Suppressor macrophage treated with lipopolysaccharide for 4 hours (primary cell): ENCODE data around the gene ZNF3.

ENCODE experiments used
- DNase-seq: peaks from one replicate; pipeline ENCODE4 v3.0.0-alpha.2; 2020

The ZNF3 gene

DNA sequence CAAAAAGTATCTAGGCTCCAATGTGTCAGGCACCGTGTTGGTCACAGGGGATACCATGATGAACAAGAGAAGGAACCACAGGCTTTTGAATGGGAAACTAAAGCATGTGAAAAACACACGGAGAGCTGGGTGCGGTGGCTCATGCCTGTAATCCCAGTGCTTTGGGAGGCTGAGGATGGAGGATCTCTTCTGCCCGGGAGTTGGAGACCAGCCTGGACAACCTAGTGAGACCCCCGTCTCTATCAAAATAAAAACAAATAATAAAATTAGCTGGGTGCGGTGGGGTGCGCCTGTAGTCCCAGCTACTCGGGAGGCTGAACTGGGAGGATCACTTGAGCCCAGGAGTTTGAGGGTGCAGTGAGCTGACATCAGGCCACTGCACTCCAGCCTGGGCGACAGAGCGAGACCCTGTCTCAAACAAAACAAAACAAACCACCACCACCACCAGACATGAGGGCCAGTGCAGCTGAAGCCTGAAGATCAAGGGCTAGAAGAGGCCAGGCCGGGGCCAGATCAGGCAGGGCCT, 6.6 kb upstream of the ZNF3 start:
- no peak for DNase-seq

DNA sequence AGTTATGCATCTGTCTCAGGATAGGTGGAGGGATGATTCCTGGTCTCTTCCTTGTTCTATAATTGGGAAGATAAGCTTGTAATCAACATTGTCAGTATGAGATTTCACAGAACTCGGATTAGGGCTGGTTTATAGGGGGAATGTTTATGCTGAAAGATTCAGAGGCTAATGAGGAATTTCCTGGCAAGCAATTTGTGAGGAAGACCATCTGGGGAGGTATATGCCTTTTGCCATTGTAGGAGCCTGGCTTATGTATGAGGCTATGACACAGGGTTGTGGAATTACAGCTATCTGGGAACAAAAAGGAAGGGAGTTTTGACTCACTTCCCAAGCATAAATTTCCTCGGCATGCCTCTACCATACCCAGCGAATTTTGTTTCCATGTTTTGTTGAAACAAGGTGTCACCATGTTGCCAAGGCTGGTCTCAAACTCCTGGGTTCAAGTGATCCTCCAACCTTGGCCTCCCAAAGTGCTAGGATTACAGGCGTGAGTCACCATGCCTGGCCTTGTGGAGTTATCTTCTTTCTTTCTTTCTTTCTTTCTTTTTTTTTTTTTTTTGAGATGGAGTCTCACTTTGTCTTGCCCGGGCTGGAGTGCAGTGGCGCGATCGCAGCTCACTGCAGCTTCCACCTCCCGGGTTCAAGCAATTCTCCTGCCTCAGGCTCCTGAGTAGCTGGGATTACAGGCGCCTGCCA, 5.7 kb upstream of the ZNF3 start:
- DNase-seq: no peak

DNA sequence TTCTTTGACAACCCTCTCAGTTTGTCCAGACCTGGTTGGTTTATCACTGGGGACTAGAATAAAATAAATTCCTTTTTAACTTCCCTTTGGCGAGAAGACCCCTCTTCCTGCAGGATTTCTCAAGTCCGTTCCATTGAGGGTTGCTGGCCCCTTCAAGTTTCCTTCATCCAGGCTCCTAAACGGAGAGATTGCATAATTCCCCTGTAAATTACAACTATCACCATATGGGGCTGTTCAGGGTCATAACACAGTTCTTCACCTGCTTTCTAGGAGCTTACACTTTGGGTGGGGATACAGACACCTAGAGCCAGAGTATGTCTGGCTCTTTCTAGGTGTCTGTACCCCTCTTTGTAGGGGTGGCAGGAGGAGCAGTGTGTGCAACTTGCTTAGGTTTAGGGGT, 4.0 kb upstream of the ZNF3 start:
- no peak for DNase-seq

DNA sequence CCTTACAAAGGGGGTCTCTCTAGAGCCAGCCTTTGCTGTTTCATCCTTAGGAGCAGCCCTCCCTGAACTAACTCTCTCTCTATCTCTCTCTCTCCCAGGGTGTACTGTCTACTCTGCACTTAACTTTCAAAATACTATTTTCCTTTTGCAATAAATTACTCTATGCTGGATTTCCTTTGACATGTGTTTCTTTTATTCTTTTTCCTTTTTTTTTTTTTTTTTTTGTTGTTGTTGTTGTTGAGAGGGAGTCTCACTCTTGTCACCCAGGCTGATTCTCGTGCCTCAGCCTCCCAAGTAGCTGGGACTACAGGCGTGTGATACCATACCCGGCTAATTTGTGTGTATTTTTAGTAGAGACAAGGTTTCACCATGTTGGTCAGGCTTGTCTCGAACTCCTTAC, 1.5 kb upstream of the ZNF3 start:
- DNase-seq: no peak

DNA sequence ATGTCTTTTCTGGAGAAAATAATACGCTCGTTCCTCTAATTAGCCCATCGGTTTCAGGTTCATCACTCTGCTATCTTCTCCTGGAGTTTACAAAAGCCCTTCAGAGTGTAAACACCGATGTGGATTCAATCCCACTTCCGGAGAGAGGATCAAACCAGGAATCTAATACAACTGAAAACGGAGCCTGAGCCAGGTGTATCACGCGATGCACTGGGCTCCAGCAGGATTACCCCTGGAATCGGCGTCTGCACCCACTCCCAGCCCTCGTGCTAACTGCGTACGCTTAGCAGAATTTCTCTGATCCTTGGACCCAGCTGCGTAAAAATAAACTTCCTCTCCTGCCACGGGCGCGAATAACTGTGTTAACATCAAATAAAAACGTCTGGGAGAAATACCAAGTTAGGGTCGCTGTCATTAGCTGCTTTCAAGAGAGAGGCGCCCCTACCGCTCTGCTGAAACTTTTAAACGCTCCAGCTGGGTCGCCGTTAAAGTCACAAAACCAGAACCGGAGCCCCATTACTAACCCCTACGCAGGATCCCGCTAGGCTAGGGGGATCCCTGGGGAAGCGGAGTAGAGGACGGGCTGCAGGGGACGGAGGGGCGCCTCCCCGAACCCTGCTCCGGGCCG, 502 bp downstream of the ZNF3 start:
- peak; percentile 19 for DNase-seq

DNA sequence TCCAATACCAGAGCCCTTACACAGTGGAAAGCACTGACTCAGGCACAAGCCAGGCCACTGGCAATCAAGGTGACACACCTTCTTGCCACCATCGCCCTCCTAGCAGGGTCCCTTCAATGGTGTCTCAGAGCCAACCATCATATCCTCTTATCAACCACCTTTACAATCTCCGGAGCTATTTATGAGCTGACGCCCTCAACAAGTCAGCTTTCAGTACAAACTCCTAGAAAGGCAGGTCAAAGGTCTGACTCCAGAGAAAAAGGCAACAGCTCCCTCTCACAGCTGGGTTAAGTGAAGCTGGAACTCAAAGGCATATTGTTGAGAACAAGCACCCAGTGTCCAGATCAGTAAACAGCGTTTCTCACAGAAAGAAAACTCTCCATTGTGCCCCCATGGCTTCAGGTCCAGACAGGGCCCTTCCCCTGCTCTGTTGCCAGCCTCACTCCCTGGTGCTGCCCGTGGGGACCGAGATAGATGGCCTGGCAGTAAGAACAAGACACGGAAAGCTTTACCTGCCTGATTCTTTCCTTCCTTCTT, 2.4 kb downstream of the ZNF3 start:
- no peak for DNase-seq

DNA sequence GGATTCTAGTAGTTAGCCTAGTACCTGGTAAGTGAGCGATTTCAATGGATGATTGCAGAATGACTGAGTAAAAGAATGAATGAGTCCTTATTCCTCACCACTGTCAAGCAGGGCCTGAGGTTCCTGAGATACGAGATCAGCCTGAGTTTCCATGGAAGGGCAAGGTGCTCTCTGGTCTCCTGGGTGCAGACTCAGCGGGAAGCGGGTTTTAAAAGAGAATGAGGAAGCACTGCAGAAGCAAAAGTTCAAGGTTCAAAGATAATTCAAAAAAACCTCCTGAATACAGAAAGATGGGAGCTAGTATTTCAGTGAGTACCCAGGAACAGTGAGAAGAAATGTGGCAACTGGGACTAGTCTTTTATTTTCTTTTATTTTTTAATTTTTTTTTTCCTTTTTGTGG, 4.3 kb downstream of the ZNF3 start:
- no peak for DNase-seq

DNA sequence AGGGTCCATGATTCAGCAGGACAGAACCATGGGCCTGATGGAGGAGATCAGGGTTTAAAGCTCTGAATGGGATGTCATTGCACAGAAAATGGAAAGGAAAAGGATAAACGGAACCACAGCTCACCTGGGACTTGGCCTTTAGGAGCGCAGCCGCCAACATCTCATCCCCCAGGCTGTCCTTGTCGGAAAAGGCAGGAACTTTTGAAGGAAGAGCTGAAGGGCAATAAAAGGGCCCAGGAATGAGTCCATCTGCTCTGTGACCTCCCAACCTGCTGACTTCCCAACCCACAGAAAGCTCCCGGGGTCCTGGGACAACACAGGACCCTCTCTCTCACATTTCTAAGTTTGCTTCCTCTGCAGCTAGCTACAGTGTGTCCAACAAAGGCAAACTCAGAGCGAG, 6.1 kb downstream of the ZNF3 start:
- no peak for DNase-seq

DNA sequence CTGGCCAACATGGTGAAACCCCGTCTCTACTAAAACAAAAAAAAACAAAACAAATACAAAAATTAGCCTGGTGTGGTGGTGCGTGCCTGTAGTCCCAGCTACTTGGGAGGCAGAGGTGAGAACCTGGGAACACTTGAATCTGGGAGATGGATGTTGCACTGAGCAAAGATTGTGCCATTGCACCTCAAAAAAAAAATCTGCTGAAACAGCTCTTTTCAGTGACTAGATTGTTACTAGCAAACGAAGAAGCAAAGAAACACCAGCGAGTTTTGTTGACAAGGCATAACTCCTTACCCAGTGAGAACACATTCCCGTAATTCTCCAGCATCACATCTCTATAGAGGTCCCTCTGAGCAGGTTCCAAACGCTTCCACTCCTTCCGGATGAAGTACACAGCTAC, 6.7 kb downstream of the ZNF3 start:
- no peak for DNase-seq

DNA sequence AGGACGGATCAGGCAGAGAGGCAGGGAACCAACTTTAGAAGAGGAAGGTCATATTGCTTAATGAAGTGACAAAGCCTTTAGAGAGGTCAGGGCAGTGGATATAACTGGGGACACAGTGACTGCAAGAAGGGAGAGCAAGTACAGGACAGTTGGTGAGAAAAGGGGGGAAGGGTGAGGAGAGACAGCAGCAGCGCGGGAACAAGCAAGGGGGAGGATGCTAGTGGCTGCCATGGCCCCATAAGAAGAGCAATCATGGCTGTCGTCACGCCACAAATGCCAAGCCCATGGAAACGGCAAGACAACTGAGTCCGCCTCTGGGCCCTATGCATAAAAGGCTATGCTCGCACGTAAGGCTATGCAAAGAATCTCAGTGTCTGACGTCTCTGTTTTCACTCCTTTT, 9.1 kb downstream of the ZNF3 start:
- no peak for DNase-seq

DNA sequence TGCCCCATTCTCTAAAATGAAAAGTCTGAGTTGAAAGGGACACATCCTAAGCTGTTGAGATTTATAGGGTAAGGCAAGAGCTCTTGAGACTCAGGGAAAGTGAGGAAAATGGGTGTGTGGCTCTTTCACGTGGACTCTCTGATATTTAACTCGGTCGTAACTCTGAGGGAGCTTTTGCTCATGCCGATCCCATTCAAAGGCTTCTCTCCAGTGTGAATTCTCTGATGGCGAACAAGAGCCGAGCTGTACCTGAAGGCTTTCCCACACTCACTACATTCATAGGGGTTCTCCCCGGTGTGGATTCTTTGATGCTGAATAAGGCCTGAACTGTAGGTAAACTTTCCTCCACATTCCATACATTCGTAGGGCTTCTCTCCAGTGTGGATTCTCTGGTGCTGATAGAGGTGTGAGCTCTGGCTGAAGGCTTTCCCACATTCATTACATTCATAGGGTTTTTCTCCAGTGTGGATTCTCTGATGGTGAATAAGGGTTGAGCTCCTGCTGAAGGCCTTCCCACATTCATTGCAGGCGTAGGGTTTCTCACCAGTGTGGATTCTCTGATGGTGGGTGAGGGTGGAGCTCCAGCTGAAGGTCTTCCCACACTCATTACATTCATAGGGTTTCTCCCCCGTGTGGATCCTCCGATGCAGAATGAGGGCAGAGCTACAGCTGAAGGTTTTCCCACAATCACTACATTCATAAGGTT, 10.4 kb downstream of the ZNF3 start:
- no peak for DNase-seq

DNA sequence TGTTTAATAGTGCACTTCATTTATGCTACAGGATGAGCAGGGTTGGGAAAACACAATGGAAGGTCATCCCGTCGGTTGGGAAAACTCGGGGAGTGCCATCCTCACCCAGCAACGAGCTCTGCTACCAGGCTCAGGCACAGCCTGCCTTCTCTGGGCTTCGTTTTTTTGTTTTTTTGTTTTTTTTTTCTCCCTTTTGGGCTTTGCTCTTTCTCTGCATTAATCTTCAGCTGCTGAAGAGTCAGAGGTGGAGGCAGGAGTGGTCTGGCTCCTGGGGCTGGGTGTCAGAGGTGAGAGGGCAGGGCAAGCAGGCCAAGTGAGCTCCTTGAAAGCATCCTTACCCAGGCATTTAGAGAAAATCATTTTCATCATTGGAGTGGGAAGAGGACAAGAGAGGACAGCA, 11.5 kb downstream of the ZNF3 start:
- no peak for DNase-seq

DNA sequence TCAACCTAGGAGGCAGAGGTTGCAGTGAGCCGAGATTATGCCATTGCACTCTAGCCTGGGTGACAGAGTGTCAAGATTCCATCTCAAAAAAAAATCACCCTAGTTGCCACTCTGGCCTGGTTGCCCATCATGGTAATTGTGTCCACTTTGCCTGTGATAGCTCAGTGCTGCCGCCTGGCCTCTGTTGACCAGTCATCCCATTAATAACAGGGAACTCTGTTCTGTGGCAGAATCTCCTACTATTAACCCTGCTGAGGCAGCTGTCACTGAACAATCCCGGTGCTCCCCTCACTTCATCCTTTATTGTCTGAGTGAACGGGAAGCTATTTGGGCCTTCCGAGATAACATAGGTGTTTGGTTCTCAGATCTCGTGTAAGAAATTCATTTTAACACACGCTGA, 14.6 kb downstream of the ZNF3 start:
- no peak for DNase-seq

DNA sequence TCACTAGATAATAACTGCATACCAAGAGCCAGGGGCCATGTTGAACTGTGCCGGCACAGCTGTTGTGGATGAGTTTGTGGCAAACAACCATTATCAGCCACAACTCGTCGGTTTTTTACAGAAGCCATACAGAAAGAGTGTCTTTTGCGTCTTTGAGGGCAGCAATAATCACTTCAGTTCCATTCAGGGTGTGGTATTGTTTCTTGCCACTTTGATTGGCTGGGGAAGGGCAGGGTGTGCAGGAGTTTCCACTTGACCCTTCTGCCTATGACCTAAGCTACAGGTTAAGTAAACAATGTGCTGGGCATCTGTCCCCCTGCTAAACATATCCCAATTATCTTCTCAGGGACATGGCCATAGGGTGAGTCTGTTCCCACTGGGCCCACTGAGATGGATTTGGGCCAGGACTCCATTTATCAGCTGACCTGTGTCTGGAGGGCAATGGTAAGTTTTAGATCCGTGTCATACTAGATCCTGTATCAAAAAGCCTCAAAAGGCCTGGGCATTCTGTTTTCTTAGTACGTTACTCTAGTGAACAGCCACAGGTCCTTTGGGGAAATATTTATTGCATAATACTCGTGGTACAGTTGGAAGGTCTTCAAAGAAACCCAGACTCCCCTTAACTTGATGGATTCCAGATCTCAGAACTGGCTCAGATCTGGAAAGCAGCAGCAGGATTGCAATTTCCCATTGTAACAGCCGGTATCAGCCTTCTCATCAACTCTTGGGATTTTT, 15.9 kb downstream of the ZNF3 start:
- no peak for DNase-seq

DNA sequence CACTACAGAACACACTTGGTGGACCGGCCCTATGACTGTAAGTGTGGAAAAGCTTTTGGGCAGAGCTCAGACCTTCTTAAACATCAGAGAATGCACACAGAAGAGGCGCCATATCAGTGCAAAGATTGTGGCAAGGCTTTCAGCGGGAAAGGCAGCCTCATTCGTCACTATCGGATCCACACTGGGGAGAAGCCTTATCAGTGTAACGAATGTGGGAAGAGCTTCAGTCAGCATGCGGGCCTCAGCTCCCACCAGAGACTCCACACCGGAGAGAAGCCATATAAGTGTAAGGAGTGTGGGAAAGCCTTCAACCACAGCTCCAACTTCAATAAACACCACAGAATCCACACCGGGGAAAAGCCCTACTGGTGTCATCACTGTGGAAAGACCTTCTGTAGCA, 17.4 kb downstream of the ZNF3 start:
- DNase-seq: no peak

DNA sequence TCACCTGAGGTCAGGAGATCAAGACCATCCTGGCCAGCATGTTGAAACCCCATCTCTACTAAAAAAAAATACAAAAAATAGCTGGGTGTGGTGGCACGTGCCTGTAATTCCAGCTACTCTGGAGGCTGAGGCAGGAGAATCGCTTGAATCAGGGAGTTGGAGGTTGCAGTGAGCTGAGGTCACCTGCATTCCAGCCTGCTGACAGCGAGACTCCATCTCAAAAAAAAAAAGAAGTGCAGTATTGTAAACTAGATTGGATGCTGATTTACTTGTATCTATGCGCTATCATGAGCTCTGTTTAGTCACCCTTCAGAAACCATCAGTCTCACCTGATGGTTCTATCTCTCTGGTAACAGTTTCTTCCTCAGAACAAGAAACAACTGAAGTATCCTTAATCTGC, 18.1 kb downstream of the ZNF3 start:
- DNase-seq: no peak

DNA sequence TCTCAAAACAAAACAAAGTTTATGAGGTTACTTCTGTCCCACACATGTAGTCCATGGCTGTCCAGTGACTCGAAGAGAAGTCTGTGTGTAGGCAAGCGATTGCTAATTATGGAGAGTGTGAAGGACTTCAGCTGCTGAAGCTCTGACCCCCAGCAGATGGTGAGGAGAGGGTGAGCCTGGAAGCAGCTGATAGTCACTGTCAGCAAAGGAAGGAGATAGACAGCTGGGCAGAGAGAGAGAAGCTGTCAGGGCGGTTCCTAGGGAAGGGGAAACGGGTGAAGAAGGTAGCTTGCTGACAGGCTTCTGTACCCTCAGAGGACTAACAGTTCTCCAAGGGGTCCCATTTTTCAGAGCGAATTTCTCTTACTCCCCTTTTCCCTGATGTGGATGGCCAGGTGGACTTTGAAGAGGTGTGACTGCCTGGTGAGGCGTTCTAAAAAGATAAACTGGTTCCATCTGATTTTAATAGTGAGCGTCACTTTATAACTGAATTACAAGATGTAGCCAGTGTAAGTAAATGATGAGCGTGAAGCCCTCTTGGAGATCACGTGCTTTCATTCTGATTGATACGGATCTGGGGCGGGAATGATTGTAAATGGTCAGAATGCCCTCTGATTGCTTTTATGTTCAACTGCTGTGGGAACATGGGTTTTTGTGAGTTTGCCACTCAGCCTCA, 19.9 kb downstream of the ZNF3 start:
- DNase-seq: no peak

DNA sequence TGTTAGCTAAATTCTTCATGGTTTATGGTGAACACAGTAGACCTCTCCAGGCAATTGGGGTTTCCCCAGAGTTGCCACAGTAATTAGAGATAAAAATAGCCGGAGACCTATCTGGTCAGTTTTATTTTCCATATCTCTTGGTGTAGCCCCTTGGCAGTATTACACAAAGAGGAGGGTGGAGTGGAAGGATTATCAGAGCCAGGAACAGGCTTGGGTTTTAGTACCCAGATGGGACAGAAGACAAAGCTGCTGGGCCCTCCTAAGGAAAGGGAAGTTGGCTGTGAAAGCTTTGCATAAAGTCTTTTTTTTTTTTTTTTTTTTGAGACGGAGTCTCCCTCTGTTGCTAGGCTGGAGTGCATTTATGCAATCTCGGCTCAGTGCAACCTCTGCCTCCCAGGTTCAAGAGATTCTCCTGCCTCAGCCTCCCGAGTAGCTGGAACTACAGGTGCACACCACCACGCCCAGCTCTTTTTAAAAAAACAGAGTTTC, 22.2 kb downstream of the ZNF3 start:
- no peak for DNase-seq

DNA sequence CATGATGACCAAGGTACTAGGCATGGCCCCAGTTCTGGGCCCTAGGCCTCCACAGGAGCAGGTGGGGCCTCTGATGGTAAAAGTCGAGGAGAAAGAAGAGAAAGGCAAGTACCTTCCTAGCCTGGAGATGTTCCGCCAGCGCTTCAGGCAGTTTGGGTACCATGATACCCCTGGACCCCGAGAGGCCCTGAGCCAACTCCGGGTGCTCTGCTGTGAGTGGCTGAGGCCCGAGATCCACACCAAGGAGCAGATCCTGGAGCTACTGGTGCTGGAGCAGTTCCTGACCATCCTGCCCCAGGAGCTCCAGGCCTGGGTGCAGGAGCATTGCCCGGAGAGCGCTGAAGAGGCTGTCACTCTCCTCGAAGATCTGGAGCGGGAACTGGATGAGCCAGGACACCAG, 24.5 kb downstream of the ZNF3 start:
- no peak for DNase-seq

DNA sequence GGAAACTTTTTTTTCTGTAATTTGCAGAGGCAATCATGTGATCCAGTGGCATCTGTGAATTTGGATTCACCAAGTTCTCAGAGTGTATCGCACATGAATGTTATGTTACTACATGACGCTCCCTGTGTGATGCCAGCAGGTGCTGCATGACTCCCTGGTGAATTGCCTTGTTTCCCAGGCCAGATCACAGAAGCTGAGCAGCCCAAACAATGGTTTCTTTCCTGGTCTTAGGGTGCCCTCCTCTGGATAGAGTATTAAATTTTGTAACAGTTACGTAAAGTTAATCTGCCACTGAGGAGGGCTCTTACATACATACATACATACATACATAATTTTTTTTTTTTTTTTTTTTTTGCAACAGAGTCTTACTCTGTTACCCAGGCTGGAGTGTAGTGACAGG, 28.3 kb downstream of the ZNF3 start:
- peak; percentile 63 for DNase-seq

DNA sequence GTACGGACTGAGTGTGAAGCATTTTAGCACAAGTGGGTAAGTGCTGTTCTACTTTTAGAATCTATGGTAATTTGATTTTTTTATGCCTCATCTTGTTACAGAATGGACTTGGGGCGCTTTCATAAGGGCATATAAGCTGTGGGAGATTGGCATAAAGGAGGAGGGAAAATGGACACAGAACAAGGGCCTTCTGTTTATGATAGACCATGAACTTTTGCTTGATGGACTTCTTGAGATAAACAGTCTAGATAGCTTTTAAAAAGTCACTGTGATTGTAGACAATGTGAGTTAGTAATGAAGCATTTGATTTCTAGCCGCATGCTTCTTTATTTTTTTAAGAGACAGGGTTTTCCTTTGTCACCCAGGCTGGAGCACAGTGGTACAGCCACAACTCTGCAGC, 29.9 kb downstream of the ZNF3 start:
- no peak for DNase-seq
